8988T (cell line): Measurements from ENCODE around the gene CCDC87.
"Not testable (repeated sequence)": the region's sequence is repeated elsewhere in the genome, so short reads cannot be mapped to it uniquely, and the experiment has no call there.

Source experiments
- DNase-seq: peaks from one replicate; pipeline ENCODE4 v3.0.0; 2011

The CCDC87 gene

DNA sequence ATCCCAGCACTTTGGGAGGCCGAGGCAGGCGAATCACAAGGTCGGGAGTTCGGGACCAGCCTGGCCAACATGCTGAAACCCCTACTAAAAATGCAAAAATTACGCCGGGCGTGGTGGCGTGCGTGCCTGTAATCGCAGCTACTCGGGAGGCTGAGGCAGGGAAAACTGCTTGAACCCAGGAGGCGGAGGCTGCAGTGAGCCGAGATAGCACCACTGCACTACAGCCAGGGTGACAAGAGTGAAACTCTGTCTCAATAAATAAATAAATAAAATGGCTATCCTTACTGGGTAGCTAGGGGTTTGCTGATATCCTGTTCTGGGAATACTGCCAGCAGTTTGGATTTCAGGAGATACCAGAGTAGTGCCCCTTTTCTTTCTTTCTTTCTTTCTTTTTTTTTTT lies 21.2 kb upstream of the CCDC87 start:
- DNase-seq, result no peak

DNA sequence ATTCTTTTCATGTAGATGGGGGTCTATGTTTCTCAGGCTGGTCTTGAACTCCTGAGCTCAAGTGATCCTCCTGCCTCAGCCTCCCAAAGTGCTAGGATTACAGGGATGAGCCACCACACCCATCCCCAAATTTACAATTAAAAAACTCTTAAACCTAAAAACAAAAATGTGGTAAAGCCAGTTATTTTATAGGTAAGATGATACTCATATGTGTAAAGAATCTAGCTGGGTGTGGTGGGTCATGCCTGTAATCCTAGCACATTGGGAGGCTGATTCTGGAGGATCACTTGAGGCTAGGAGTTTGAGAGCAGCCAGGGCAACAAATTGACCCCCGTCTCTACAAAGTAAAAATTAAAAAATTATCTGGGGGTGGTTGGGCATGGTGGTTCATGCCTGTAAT lies 19.6 kb upstream of the CCDC87 start:
- no peak for DNase-seq

DNA sequence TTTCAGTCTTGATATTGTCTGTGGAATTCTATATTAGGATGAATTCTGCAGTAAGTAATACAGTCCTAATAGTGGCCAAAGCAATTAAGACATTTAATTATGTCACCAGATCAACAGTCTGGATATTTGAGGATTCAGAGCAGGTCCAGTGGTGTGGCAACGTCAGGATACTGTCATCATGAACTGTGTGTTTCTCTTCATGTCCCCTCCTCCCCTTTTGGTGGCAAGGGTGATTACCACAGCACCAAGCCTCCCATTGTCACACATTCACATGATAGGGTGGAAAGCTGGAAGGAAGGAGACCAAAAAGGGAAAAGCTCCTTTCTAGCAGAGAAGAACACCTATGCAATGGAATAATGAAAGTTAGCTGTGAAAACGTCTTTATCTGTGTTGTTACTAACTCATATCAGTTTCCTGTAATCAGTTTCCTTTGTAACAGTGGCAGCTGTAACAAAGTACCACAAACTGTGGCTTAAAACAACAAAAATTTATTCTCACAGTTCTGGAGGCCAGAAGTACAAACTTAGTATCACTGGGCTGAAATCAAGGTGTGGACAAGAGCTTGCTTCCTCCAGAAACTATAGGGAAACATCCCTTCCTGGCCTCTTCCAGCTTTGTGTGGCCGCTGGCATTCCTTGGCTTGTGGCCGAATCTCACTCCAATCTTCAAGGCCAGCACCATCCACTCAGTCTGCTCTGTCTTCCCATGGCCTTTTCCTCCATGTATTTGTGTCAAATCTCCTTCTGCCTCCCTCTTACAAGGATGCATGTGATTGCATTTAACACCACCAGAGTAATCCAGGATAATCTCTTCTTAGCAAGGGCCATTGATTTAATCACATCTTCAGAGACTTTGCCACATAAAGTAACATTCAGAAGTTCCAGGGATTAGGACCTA lies 17.1 kb upstream of the CCDC87 start:
- no peak for DNase-seq

DNA sequence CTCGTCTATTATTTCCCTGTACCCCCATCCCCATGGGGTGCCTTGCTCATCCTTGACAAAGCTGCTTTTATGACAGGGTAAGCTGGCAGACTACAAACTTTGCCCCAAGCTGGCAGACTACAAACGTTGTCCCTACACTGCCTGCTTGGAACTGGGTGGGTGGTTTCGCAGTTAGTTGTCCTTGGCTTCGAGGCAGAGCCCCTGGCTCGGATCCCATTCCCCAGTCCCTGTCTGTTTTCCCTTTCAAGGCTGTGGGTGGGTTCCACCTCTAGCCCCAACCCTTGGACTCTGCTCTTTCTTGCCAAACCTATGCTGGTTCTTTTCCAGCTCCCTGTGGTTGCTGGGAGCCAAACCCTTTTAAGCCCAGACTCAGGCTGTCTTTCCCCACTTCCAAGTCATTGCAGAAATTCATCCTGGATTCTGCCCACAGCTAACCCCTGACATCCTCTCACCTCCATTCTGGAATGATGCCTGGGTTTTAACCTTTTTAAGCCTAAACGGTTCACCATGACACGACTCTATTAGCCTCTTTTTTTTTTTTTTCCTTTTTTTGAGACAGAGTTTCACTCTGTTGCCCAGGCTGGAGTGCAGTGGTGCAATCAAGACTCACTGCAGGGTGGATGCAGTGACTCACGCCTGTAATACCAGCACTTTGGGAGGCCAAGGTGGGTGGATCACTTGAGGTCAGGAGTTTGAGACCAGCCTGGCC lies 14.4 kb upstream of the CCDC87 start:
- DNase-seq, result no peak

DNA sequence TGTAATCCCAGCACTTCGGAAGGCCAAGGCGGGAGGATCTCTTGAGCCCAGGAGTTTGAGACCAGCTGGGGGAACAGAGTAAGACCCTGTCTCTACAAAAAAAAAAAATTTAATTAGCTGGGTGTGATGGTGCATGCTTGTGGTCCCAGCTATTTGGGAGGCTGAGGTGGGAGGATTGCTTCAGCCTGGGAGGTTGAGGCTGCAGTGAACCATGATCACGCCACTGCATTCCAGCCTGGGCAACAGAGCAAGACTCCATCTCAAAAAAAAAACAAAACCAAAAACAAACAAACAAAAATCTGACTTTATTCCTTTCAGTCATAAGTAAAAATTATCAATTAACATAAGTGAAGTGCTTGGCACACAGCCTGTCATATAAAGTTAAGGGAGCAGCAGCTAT lies 13.7 kb upstream of the CCDC87 start:
- not testable (repeated sequence) for DNase-seq

DNA sequence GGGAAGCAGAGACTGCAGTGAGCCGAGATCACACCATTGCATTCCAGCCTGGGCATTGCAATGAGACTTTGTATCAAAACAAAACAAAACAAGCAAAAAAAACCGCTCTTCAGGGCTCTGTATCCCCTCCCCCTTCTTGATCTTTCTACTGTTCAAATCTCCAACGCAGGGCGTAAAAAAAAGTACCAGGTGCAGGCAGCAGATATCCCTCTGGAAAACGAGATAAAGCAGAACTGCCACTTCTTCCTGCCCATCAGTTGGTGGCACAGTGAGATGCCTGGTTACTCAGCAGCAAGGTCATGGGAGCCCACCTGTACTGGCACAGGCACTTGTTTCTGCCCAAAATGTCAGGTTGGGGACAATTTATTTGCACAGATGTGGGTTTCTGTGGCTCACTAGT lies 11.3 kb upstream of the CCDC87 start:
- DNase-seq, result no peak

DNA sequence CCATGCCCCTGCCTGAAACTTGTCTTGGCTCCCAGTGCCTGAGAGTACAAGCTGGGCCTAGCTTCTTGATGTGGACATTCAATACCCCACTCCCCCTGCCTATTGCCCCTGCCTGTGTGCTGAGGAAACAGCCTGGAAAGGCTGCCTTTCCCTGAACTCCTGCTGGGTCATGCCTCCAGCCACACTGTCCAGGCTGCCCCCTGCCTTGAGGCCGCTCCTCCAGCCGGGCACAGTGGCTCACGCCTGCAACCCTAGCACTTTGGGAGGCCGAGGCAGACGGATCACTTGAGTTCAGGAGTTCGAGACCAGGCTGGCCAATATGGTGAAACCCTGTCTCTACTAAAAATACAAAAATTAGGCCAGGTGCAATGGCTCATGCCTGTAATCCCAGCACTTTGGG lies 10.2 kb upstream of the CCDC87 start:
- no peak for DNase-seq

DNA sequence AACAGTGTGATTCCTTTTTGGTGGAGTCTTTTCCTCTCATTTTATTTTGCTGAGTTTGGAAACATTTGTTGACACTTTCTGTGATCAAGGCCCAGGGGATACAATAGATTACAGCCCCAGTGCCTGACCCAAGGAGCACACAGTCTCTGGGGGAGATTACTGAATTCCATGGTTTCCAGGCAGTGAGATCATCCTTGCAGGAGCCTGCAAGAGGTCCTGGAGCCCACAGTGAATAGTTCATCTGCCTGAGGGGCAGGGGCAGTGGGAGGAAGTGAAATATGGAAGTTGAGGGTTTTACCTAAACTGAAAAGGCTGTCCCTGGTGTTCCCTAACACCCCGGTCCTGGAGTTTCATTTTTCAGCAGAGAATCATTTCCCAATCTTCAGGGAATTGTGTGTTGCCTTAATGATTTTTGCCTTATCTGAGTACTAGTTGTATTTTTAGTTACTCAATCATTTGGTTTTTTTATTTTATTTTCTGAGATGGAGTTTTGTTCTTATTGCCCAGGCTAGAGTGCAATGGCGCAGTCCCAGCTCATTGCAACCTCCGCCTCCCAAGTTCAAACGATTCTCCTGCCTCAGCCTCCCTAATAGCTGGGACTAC lies 7.9 kb upstream of the CCDC87 start:
- DNase-seq, result no peak

DNA sequence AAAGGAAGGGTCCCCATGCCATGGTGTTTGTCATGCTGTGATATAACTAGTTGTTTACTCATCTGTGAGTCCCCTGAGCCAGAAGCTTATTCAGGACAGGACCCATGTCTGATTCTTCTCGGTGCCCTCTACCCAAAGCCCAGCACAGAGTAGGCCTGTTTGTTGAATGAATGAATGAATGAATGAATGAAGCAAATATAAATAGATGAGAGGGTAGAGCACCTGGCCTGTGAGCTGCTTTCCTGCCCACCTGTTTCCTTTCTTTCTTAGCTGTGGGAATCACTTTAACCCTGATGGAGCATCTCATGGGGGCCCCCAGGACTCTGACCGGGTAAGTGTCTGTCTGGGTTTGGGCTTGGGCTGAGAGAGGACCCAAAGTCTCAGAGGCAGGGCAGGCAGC lies 7.4 kb upstream of the CCDC87 start:
- no peak for DNase-seq

DNA sequence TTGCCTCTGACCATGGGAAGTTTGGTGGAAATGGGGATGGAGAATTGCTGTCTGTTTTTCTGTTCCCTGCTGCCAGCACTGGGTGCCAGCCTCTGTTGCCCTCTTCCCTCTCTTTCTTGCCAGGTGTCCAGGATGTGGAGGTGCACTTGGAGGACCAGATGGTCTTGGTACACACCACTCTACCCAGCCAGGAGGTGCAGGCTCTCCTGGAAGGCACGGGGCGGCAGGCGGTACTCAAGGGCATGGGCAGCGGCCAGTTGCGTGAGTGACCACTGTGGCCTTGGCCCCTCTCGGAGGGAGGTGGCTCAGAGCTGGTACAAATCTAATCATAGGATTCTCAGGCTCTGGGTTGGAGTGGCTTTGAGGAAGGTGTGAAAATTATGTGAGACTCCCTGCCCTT lies 6.1 kb upstream of the CCDC87 start:
- no peak for DNase-seq

DNA sequence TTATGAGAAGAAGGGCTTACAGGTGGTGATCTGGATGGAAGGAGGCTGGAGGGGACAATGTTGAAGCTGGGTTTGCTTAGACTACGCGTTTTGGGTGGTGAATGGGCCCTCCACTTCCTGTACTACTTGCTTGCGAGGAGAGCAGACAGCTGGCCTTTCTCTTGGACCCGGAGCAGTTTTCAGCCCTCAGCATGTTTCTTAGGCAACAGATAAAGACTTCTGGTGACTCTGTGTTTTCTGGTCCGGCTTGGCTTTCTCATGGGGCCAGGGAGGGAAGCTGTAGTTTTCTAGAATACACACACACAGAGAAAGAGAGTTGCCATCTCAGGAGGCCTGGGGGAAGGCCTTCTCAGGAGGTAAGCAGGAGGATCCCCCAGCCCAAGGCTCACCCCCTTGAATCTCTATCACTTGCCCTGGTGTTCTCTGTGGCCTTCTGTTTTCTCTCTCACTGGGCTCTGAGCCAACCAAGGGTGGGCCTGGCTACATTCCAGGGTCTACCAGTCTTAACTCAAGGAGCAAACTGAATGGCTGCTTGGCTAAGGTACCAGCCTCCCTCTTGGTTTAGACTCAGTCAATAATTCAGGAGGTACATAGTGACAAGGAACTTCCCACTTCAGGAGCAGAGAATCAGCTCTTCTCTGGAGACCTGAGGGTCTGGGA lies 2.5 kb upstream of the CCDC87 start:
- no peak for DNase-seq

DNA sequence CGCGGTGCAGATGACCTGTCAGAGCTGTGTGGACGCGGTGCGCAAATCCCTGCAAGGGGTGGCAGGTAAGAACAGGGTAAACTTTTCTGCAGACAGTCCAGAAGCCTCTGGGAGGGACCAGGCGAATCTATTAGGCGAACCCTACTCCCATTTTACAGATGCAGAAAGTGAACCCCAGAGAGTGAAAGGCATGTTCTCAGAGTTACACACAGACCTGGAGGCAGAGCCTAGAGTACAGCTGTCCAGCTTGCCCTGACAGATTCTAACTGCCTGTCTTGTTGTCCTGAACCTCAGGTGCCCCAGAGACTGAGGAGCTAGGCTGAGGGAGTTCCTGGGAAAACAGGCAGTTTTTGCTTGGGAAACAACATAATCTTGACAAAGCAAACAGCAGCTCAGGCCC lies 787 bp upstream of the CCDC87 start:
- no peak for DNase-seq

DNA sequence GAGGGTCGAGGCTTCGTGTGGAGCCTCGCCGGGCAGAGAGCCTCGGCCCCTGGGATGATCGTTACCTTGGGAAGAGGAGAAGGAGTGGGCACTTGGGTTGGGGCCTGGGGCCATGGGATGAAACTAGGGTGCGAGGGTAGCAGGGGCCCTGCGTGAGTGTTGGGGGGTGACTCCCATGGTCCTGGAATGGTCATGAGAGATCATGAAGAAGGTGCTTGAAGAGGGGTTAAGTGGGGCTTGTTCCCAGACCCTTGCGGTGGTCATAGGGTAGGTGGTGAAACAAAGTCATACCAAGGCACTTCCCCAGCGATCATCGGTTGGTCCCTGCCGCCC lies 406 bp upstream of the CCDC87 start:
- DNase-seq, result no peak

DNA sequence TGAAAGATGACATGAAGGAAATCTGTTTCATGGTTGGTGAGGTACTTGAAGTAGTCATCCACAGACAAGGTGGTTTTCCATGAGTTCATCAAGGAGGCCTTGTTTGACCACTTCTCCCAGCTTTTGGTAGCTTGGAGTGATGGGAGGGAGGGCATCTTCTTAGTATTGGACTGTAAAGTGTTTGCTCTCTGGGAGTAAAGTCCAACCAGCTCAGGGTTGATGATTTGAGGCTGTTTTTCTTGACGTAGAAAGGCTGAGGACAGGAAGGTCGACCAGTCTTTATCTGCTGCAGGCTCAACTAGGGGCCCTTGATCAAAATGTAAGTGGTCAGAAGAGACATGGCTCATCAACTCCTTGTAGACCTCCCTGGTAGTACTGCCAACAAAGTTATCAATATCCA lies 1.7 kb downstream of the CCDC87 start:
- no peak for DNase-seq

DNA sequence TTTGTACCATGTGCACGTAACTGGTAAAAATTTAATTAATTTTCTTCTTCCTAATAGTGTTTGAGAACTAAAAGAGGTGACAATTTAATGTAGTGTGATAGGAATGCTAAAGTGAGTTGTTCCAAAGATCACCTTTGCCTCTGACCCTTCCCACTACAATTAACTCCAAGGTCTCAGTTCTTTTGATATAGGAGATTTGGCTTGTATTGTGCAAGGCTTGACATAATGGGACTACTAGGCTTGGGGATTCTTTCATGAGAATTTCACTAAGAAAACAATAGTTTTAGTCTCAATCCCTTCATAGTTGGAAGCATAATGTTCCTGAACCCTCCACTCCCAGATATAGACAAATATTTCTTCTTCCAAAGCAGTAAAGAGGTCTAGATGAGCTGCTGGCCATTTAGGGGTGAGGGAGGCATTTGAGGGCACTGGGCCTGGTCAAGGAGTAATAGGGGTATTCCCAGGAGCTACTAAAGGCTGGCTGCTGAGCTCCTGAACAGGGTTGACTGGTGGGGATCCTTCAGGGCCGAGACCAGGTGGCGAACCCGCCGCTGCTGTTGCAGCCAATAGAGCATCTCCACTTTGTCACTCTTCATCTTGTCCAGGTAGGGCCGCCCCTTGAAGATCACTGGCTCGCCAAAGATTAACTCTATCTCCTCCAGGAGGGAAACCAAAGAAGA lies 2.7 kb downstream of the CCDC87 start:
- no peak for DNase-seq

DNA sequence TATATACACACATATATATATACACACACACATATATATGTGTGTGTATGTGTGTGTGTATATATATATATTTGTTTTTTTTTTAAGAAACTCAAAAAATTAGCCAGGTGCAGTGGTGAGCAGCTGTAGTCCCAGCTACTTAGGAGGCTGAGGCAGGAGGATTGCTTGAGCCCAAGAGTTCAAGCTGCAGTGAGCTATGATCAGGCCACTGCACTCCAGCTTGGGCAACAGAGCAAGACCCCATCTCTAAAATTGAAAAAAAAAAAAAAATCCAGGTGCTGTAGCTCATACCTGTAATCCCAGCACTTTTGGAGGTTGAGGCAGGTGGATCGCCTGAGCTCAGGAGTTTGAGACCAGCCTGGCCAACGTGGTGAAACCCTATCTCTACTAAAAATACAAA lies 3.5 kb downstream of the CCDC87 start:
- DNase-seq, result not testable (repeated sequence)

DNA sequence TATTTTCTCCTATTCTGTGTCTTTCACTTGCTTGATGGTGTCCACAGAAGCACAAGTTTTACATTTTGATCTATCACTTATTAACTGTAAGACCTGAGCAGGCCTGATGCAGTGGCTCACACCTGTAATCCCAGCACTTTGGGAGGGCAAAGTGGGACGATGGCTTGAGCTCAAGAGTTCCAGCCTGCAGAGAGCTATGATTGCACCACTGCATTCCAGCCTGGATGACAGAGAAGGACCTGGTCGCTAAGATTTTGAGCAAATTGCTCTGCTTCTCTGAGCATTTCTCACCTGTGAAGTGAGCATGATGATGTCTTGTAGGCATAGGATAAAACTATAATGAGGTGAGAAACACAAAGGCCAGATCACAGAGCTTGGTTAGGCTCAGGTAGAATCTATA lies 6.7 kb downstream of the CCDC87 start:
- DNase-seq, result no peak

DNA sequence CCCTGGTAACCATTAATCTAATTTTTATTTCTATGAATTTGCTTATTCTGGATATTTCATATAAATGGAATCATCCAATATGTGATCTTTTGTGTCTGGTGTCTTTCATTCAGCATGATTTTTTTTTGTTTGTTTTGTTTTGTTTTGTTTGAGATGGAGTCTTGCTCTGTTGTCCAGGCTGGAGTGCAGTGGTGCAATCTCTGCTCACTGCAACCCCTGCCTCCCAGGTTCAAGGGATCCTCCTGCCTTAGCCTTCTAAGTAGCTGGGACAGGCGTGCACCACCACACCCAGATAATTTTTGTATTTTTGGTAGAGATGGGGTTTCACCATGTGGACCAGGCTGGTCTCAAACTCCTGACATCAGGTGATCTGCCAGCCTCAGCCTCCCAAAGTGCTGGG lies 7.4 kb downstream of the CCDC87 start:
- DNase-seq, result not testable (repeated sequence)

DNA sequence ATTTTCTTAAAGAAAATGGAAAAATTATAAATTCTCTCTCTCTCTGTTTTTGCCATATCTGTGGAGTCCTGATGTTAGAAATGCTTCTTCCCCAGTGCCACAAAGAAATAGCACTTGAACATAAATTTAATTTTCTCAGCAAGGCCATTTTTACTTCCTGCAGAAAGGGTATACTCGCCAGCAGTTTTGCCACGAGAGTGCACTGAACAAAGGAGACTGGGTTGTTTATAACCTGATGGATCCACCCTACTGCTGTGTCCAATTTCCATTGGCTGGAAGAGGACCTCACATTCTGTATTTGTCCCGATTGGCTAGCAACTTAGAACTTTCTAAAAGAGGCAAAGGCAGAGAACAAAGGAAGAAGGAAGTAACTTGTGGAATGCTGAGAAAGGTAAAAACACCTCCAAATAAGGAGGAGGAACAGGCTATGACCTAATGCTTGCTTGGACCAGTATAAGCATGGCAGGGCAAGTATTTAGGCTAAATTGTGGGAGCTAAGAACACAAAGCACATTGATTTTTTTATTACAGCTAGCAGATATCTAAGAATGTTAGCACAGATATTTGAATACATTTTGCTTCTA lies 10.2 kb downstream of the CCDC87 start:
- not testable (repeated sequence) for DNase-seq

DNA sequence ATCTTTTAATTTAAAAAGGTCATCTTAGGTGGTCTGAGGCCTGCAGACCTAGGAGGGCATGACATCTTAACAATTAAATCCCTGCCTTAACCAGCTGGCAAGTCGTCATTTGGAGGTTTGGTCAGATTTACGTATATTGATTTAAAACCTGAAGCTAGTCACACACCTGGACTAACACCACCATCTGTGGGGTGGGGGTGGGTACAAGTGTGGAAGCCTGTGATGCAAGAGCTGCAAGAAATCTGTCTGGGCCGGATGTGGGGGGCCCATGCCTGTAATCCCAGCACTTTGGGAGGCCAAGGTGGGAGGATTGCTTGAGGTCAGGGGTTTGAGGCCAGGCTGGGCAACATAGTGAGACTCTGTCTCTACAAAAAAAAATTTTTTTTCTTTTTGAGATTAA lies 11.6 kb downstream of the CCDC87 start:
- DNase-seq, result no peak

DNA sequence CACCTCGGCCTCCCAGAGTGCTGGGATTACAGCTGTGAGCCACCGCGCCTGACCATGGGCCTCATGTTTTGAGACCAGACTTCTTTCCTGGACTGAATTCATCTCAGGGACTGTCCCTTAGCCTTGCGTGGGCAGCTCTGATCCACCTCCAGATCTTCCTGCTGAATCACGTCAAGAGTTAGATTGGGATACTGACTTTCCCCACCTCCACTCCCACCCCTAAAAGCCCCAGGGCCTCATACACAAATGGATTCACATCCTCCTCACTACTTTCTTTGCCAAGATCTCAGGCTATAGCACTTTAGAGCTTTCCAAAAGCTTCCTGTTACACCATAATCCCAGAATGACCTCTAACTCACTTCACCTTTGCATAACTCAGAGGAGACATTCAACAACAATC lies 12.1 kb downstream of the CCDC87 start:
- no peak for DNase-seq

DNA sequence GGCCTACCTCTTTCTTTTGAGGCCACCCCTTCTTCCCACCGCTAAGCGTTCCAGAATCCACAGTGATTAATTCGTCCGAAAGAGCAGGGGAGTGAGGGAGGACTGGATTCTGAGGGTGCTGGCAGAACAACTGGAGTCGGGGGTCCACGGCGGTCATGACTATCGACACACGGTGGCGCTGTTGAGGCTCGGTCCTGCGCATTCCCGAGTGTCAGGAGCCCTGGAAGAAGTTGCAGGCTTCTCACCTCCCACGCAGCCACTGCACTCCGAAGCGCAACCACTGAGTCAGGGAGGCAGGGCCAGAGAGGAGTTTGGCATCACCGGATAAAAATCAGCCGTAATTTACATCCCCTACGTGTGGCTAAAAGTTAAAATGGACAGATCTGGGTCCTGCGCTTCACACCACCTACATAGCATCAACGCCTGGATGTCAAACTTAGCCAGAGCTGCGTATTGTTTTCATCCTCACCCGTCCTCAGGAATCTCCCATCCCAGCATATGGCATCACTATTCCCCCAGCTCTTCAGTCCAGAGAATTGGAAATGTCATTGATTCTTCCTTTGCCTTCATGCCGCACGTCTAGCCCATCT lies 13.8 kb downstream of the CCDC87 start:
- DNase-seq, result peak; percentile 96
